ENCODE data around the gene HLF. TPM values are rescaled to one million over a fixed set of nuclear protein-coding genes. Genes with fewer than 3 reads are reported as not detected.

The HLF gene
- total and polyA plus RNA-seq, 9 donors = 28.0 to 106 (median 40.8) TPM

GRCh38 chr17:55282741-55283140 lies 18.0 kb downstream of the HLF start:
- H3K36me3 ChIP-seq = no peaks in the 10 kb centered on the region
- H3K4me3 ChIP-seq = no peak overlapping the region
- peak overlapping the region in 1 of 2 donors; percentile 89 for H3K27ac ChIP-seq
- H3K9me3 ChIP-seq = no peaks in the 10 kb centered on the region
- peaks cover 46% of the 10 kb centered on the region for H3K4me1 ChIP-seq (ENCODE audit: insufficient read depth)
- H3K27me3 ChIP-seq = no peaks in the 10 kb centered on the region
- no peak for DNase-seq
- 22 to 35% (median 29%) methylated on average over 5 of the region's 5 CpGs for WGBS, 3 donors
- TF ChIP-seq POLR2A (IDR thresholded peaks at IDR 0.05) (no peak), EP300 (IDR thresholded peaks at IDR 0.05) (no peak)
- intact Hi-C loops (cut with DNase I) = no loop called here

GRCh38 chr17:55283256-55283965 lies 18.7 kb downstream of the HLF start:
- peaks cover 42% of the 10 kb centered on the region for H3K4me1 ChIP-seq (ENCODE audit: insufficient read depth)
- intact Hi-C loops (cut with DNase I) = no loop called here
- no peaks in the 10 kb centered on the region for H3K36me3 ChIP-seq
- H3K9me3 ChIP-seq = no peaks in the 10 kb centered on the region
- WGBS, 3 donors = 29 to 31% (median 30%) methylated on average over 9 of the region's 9 CpGs
- no peak overlapping the region for H3K4me3 ChIP-seq
- H3K27me3 ChIP-seq = no peaks in the 10 kb centered on the region
- no peak for DNase-seq
- H3K27ac ChIP-seq = peak overlapping the region; percentile 51 to 89
- TF ChIP-seq CTCF (IDR thresholded peaks at IDR 0.05) = no peak
- TF ChIP-seq POLR2A (IDR thresholded peaks at IDR 0.05) = no peak
- TF ChIP-seq EP300 (IDR thresholded peaks at IDR 0.05) = no peak

GRCh38 chr17:55284001-55284884 lies 19.5 kb downstream of the HLF start:
- intact Hi-C loops (cut with DNase I) = no loop called here
- WGBS, 3 donors = 54 to 58% (median 55%) methylated on average over 7 of the region's 7 CpGs
- DNase-seq = no peak

GRCh38 chr17:55284944-55285339 lies 20.2 kb downstream of the HLF start:
- no peaks in the 10 kb centered on the region for H3K27me3 ChIP-seq
- no peaks in the 10 kb centered on the region for H3K36me3 ChIP-seq
- H3K4me3 ChIP-seq = no peak overlapping the region
- peaks cover 45% of the 10 kb centered on the region for H3K4me1 ChIP-seq (ENCODE audit: insufficient read depth)
- H3K9me3 ChIP-seq = no peaks in the 10 kb centered on the region
- H3K27ac ChIP-seq = peak overlapping the region; percentile 51 to 89
- DNase-seq = no peak
- no peak for TF ChIP-seq CTCF (IDR thresholded peaks at IDR 0.05)
- TF ChIP-seq POLR2A (IDR thresholded peaks at IDR 0.05) = no peak
- intact Hi-C loops (cut with DNase I) = no loop called here
- WGBS, 3 donors = 22 to 30% (median 29%) methylated on average over 2 of the region's 2 CpGs

More at GRCh38 chr17:55284001-55284884, 19.5 kb downstream of the HLF start:
- H3K4me3 ChIP-seq = no peak overlapping the region
- no peaks in the 10 kb centered on the region for H3K9me3 ChIP-seq
- peak overlapping the region; percentile 51 to 89 for H3K27ac ChIP-seq
- H3K27me3 ChIP-seq = no peaks in the 10 kb centered on the region
- no peaks in the 10 kb centered on the region for H3K36me3 ChIP-seq
- H3K4me1 ChIP-seq (ENCODE audit: insufficient read depth) = peaks cover 44% of the 10 kb centered on the region
- no peak for TF ChIP-seq CTCF (IDR thresholded peaks at IDR 0.05)

Measured in ovary (tissue), 9 donors.